ENCODE data around the gene ANXA9.

DNA sequence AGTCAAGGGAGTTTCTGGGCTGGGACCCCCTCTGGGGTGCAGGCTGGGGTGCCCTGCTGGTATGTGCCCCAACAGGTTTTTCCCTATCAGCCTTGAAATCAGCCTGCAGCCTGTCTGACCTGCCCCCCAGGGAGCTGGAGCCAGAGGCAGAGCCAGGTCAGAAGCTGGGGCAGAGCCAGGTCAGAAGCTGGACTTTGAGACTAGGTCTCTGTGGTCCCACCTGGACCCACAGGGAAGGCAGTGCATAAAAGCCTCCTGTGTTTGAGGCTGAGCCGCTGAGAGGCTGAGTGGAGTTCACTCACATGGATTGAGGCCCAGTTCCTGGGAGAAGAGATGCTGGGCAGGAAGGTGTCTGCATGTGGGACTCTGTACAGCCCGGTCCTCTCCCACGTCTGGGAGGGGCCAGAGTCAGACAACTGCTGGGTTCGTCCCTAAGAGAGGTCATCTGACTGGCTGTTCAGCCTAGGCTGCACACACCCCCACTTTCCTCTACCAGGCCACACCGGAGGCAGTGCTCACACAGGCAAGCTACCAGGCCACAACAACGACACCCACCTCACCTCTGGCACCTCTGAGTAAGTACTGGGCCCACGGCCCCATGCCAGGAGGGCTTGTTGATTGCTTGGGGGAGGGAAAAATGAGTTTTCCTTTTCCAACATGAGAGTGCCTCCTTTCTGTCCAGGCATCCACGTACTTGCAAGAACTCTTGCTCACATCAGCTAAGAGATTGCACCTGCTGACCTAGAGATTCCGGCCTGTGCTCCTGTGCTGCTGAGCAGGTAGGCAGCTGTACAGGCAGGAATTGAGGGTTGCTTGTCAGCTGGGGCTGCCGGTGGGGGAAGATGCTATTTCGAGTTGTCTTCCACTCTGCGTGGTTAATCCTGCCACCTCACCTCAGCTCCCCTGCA is at the start of gene ANXA9:
- TF ChIP-seq CTCF (IDR thresholded peaks at IDR 0.05) (no peak), EZH2 (IDR thresholded peaks at IDR 0.05; ENCODE audit: borderline replicate concordance, insufficient read depth, low read depth, low read length, poor library complexity, severe bottlenecking) (no peak)

Data from B cell (primary cell).